HL-60 (cell line): ENCODE data around the gene FN3KRP.

Experiments
- DNase-seq, 2 experiments: peaks; one replicate each; pipeline ENCODE4 v3.0.0-alpha.2; 2010 to 2020; ENCODE audit warnings: low read depth in 1 of 2, low spot score in 1 of 2
- H3K27ac ChIP-seq: fragments of 250-450 bp; sonication (Bioruptor Pico); replicated peaks from 2 replicates; pipeline ENCODE4 v1.5.1; 2020; ENCODE audit warnings: mild to moderate bottlenecking, moderate library complexity
- H3K27me3 ChIP-seq: fragments of 250-450 bp; sonication (Bioruptor Pico); 2 replicates; pipeline ENCODE4 v1.5.1; 2021; ENCODE audit warnings: mild to moderate bottlenecking, moderate library complexity; ENCODE audit not compliant: insufficient read depth, poor library complexity, severe bottlenecking
- H3K4me3 ChIP-seq: replicated peaks from 2 replicates; pipeline ENCODE4 v1.5.1; 2011; ENCODE audit warnings: mild to moderate bottlenecking, control low read depth, low read length; ENCODE audit not compliant: insufficient read depth
- GABPA ChIP-seq: IDR thresholded peaks from 2 replicates; pipeline ENCODE4 v1.6.1; 2012; ENCODE audit warnings: low read depth
- POLR2AphosphoS5 ChIP-seq: IDR thresholded peaks from 2 replicates; pipeline ENCODE4 v1.6.1; 2012; ENCODE audit warnings: low read depth
- SPI1 ChIP-seq: IDR thresholded peaks from 2 replicates; pipeline ENCODE4 v1.6.1; 2012; ENCODE audit warnings: low read depth, mild to moderate bottlenecking, borderline replicate concordance
- TF ChIP-seq, protein P1 (sequence below): IDR thresholded peaks from one replicate; pipeline ENCODE4 v1.5.1; 2011; ENCODE audit warnings: low read length, control low read depth, inconsistent platforms; ENCODE audit not compliant: insufficient read depth
- TF ChIP-seq, protein P2 (sequence below): IDR thresholded peaks from 2 replicates; pipeline ENCODE4 v1.6.1; 2012; ENCODE audit warnings: low read depth; ENCODE audit not compliant: insufficient replicate concordance

FN3KRP gene

DNA sequence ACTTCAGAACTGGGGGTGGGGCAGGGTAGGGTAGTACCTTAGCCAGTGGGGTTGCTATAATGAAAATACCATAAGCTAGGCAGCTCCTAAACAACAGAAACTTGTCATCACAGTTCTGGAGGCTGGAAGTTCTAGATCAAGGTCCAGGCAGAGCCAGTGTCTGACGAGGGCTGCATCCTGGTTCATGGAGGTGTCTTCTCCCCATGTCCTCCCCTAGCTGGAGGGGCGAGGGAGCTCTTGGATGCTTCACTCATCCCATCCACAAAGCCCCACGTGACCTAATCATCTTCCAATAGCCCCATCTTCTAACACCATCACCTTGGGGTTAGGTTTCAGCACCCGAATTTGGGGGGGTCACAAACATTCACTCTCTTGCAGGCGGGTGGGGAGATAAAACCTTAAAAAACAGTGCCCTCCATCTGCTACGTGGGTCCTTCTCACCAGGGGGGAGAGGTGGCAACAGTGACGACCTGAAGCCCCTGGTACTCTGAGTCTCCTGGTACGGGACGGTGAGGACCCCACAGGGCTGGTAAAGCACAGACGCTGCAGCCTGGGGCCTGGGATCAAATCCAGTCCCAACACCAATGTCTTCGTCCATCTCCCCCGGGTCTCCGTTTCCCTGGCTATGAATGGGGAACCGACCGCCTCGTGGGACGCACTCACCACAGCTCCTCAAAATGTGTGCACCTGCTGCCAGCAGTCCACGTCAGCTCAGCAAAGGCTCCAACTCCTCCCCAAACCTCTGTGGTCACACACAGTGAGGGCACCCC is 40.8 kb upstream of the FN3KRP start:
- Histone ChIP-seq H3K4me3 (no peak overlapping the region), H3K27ac (no peak overlapping the region), H3K27me3 (no peaks in the 10 kb centered on the region)
- TF ChIP-seq, protein P1, sequence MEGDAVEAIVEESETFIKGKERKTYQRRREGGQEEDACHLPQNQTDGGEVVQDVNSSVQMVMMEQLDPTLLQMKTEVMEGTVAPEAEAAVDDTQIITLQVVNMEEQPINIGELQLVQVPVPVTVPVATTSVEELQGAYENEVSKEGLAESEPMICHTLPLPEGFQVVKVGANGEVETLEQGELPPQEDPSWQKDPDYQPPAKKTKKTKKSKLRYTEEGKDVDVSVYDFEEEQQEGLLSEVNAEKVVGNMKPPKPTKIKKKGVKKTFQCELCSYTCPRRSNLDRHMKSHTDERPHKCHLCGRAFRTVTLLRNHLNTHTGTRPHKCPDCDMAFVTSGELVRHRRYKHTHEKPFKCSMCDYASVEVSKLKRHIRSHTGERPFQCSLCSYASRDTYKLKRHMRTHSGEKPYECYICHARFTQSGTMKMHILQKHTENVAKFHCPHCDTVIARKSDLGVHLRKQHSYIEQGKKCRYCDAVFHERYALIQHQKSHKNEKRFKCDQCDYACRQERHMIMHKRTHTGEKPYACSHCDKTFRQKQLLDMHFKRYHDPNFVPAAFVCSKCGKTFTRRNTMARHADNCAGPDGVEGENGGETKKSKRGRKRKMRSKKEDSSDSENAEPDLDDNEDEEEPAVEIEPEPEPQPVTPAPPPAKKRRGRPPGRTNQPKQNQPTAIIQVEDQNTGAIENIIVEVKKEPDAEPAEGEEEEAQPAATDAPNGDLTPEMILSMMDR, result no peak
- TF ChIP-seq POLR2AphosphoS5 (no peak), SPI1 (no peak), GABPA (no peak)
- TF ChIP-seq, protein P2, sequence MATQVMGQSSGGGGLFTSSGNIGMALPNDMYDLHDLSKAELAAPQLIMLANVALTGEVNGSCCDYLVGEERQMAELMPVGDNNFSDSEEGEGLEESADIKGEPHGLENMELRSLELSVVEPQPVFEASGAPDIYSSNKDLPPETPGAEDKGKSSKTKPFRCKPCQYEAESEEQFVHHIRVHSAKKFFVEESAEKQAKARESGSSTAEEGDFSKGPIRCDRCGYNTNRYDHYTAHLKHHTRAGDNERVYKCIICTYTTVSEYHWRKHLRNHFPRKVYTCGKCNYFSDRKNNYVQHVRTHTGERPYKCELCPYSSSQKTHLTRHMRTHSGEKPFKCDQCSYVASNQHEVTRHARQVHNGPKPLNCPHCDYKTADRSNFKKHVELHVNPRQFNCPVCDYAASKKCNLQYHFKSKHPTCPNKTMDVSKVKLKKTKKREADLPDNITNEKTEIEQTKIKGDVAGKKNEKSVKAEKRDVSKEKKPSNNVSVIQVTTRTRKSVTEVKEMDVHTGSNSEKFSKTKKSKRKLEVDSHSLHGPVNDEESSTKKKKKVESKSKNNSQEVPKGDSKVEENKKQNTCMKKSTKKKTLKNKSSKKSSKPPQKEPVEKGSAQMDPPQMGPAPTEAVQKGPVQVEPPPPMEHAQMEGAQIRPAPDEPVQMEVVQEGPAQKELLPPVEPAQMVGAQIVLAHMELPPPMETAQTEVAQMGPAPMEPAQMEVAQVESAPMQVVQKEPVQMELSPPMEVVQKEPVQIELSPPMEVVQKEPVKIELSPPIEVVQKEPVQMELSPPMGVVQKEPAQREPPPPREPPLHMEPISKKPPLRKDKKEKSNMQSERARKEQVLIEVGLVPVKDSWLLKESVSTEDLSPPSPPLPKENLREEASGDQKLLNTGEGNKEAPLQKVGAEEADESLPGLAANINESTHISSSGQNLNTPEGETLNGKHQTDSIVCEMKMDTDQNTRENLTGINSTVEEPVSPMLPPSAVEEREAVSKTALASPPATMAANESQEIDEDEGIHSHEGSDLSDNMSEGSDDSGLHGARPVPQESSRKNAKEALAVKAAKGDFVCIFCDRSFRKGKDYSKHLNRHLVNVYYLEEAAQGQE, result no peak
- no peak for DNase-seq

DNA sequence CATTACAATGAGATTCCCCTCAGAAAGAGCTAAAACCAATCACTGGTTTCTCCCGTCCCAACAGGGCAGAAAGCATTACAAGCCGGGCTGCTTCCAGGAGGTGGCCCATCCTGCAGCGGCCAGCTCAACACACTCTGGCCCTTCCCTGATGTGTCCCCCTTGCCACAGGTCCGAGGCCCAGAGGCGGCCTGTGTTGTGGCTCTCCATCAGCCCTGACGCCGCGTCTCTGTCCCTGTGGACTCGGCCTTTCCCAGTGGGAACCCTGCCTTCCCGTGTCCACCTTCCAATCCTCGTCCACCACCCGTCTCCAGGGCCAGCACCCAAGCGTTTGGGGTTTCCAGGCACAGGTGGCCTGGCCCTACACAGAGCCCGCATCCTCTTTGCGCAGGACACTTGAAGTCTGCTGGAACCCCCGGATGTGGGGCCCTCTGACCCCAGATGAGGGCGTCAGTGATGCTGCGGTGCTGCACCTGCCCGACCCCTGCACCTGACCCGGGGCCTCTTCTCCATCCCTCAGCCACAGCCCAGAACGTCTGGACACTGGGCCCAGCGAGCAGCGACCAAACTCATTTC is 39.1 kb upstream of the FN3KRP start:
- no peaks in the 10 kb centered on the region for H3K27me3 ChIP-seq
- no peak overlapping the region for H3K27ac ChIP-seq
- DNase-seq, result no peak
- TF ChIP-seq SPI1 (no peak), GABPA (no peak), POLR2AphosphoS5 (no peak)
- TF ChIP-seq, protein P2, result no peak
- TF ChIP-seq, protein P1, result no peak
- no peak overlapping the region for H3K4me3 ChIP-seq

DNA sequence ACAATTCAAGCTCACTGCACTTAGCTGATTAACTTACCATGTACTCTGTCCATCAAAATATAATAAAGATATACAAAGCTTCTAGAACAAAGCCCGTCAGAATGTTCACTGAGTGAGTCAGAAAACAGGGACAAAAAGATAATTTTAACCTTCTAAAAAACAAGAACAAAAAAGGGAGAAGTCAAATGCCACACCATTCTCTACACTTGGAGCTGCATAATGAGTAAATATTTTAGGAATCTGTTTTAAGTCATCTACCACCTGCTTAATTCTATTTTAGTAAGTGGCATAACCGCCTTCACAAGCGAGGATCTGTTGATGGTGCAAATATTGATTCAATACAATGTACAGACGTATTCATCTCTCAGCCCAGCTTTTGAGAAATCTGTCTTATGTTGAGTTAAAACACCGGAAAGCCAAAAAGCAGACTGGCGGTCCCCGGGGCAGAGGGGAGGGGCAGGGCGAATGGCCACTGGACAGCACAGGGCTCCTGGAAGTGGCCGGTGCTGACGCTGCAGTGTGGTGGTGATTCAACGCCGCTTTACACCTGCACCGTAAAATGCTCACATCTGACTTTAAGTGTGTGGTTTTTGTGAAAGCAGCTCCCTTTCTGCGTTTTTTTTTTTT is 38.1 kb upstream of the FN3KRP start:
- Histone ChIP-seq H3K4me3 (no peak overlapping the region), H3K27me3 (no peaks in the 10 kb centered on the region), H3K27ac (no peak overlapping the region)
- no peak for DNase-seq
- TF ChIP-seq, protein P2, result no peak
- TF ChIP-seq GABPA (no peak), SPI1 (no peak), POLR2AphosphoS5 (no peak)
- TF ChIP-seq, protein P1, result no peak
